GM21423 (cell line): ENCODE results near the gene FAM228B.
A peak's percentile ranks its signal among the peaks of the same experiment; 100 is the strongest.

Experiments
- ATAC-seq: cut with Tn5 transposase; IDR thresholded peaks from one replicate; pipeline ENCODE4 v1.9.1; 2021; ENCODE audit warnings: mild to moderate bottlenecking, moderate library complexity; ENCODE audit not compliant: unreplicated experiment

The FAM228B gene

GRCh38 chr2:24200799-24201198 lies 77.5 kb downstream of the FAM228B start:
- no peak for ATAC-seq

GRCh38 chr2:24203029-24203786 lies 79.9 kb downstream of the FAM228B start:
- no peak for ATAC-seq

- no peak for ATAC-seq
These were observed 80.5 kb downstream of the FAM228B start for GRCh38 chr2:24203787-24204150.

GRCh38 chr2:24204505-24204904 lies 81.2 kb downstream of the FAM228B start:
- no peak for ATAC-seq

GRCh38 chr2:24205131-24205530 lies 81.9 kb downstream of the FAM228B start:
- ATAC-seq, result no peak

- no peak for ATAC-seq
These were observed 83.0 kb downstream of the FAM228B start for GRCh38 chr2:24206242-24206641.

- ATAC-seq, result no peak
These were observed 83.4 kb downstream of the FAM228B start for GRCh38 chr2:24206714-24207113.

- ATAC-seq, result no peak
These were observed 84.1 kb downstream of the FAM228B start for GRCh38 chr2:24207359-24207758.

- ATAC-seq, result no peak
These were observed 85.2 kb downstream of the FAM228B start for GRCh38 chr2:24208490-24208889.

- ATAC-seq, result no peak
These were observed 86.3 kb downstream of the FAM228B start for GRCh38 chr2:24209389-24210105.

- no peak for ATAC-seq
These were observed 86.8 kb downstream of the FAM228B start for GRCh38 chr2:24210106-24210455.

- ATAC-seq, result no peak
These were observed 87.5 kb downstream of the FAM228B start for GRCh38 chr2:24210723-24211122.

GRCh38 chr2:24211408-24211807 lies 88.1 kb downstream of the FAM228B start:
- no peak for ATAC-seq

- ATAC-seq, result peak; percentile 85
These were observed 91.6 kb downstream of the FAM228B start for GRCh38 chr2:24214880-24215279.
